Stimulated activated CD4-positive, alpha-beta T cell treated with anti-CD3 and anti-CD28 coated beads, Interleukin-15, amount 100 ng/mL, for 48 hours (primary cell): Measurements from ENCODE around the gene KLK11.

Experiments
- DNase-seq, 2 donors: peaks; one replicate each; pipeline ENCODE4 v3.0.0-alpha.2; 2020; ENCODE audit warnings: low read depth in 2 of 2

KLK11 gene

GRCh38 chr19:51029718-51030117 is 3.3 kb upstream of the KLK11 start:
- no peak for DNase-seq

- DNase-seq, result no peak
These were observed 1.5 kb upstream of the KLK11 start for GRCh38 chr19:51027873-51028272.

- DNase-seq, result no peak
These were observed 850 bp upstream of the KLK11 start for GRCh38 chr19:51027126-51027806.

GRCh38 chr19:51025809-51026553 is 435 bp downstream of the KLK11 start:
- DNase-seq, result no peak

- no peak for DNase-seq
These were observed 1.0 kb downstream of the KLK11 start for GRCh38 chr19:51025401-51025800.

- no peak for DNase-seq
These were observed 1.5 kb downstream of the KLK11 start for GRCh38 chr19:51024924-51025323.

GRCh38 chr19:51023946-51024345 is 2.5 kb downstream of the KLK11 start:
- no peak for DNase-seq

- no peak for DNase-seq
These were observed 3.9 kb downstream of the KLK11 start for GRCh38 chr19:51022526-51022925.

GRCh38 chr19:51020988-51021651 is 5.3 kb downstream of the KLK11 start:
- no peak for DNase-seq

GRCh38 chr19:51019544-51019925 is 6.9 kb downstream of the KLK11 start, which contains the start of gene KLK10:
Gene KLK10, minus strand, starts transcription at chr19:51019709. Its CDS starts 579 bp downstream, at chr19:51019130.
- no peak for DNase-seq

GRCh38 chr19:51018745-51019543 is 7.5 kb downstream of the KLK11 start:
- no peak for DNase-seq

- DNase-seq, result peak; percentile 43 to 47
These were observed 9.4 kb downstream of the KLK11 start for GRCh38 chr19:51016798-51017683.

GRCh38 chr19:51015691-51016267 is 10.6 kb downstream of the KLK11 start:
- no peak for DNase-seq

GRCh38 chr19:51014242-51014641 is 12.2 kb downstream of the KLK11 start:
- DNase-seq, result no peak

- no peak for DNase-seq
These were observed 13.7 kb downstream of the KLK11 start for GRCh38 chr19:51012661-51013190.

- no peak for DNase-seq
These were observed 16.2 kb downstream of the KLK11 start for GRCh38 chr19:51010066-51010795.

- DNase-seq, result no peak
These were observed 17.1 kb downstream of the KLK11 start for GRCh38 chr19:51009061-51009891.

- DNase-seq, result no peak
These were observed 18.9 kb downstream of the KLK11 start for GRCh38 chr19:51007488-51007887.

- no peak for DNase-seq
These were observed 20.0 kb downstream of the KLK11 start for GRCh38 chr19:51006406-51006805.
